Fibroblast of skin of left quadriceps (primary cell): ENCODE measurements around the gene KRTAP10-3.

Experiments
- DNase-seq, 2 experiments: peaks; one replicate each; pipeline ENCODE4 v3.0.0-alpha.2; 2013; ENCODE audit warnings: low read depth in 2 of 2

The KRTAP10-3 gene

DNA sequence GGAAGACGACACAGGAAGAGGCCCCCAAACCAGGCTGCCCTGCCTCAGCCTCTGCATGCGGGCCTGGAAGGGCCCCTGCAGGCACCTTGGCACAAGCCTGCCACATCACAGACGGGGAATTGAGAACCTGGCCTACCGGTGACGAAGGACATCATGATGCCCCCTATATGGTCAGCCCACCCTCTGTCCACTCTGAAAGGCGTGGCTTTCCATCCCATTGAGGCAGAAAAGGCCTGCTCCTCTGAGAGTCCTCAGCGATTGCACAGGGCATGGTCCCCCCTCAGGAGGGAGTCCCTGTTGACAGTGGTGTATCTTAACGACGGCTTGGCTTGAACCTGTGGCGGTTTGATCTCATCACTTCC, 30.0 kb downstream of the KRTAP10-3 start:
- no peak for DNase-seq

DNA sequence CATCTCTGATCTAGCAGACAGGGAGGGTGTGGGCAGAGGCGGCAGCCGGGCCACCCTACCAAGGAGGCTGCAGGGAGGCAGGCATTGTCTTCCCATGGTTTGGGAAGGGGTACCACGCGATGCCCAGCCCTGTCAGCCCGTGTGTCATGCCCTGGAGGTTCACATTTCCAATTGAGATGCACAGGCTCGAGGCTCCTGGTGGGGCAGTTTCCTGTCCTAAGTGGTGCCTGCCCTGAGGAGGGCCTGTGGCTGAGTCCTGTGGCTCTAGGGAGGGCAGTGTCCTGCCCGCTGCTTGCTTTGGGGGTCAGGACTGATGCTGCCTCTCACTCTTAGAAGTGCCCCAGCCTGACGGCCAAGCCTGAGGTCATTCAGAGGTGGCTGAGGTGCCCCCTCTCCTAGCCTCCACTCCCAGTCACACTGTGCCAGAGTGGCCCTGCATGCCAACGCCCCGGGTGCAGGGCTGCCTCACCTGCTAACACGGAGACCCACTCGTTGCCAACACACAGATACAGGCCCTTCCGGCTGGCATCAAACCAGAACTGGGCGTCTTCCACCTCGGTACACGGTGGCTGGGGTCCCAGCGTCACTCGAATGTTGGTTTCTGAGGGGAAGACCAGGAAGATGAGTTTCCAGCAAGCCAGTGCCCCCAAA, 30.5 kb downstream of the KRTAP10-3 start:
- no peak for DNase-seq

GRCh38 chr21:44527156-44527982, 31.2 kb downstream of the KRTAP10-3 start:
- DNase-seq: no peak

- no peak for DNase-seq
These were observed 32.2 kb downstream of the KRTAP10-3 start for GRCh38 chr21:44526096-44526997.

DNA sequence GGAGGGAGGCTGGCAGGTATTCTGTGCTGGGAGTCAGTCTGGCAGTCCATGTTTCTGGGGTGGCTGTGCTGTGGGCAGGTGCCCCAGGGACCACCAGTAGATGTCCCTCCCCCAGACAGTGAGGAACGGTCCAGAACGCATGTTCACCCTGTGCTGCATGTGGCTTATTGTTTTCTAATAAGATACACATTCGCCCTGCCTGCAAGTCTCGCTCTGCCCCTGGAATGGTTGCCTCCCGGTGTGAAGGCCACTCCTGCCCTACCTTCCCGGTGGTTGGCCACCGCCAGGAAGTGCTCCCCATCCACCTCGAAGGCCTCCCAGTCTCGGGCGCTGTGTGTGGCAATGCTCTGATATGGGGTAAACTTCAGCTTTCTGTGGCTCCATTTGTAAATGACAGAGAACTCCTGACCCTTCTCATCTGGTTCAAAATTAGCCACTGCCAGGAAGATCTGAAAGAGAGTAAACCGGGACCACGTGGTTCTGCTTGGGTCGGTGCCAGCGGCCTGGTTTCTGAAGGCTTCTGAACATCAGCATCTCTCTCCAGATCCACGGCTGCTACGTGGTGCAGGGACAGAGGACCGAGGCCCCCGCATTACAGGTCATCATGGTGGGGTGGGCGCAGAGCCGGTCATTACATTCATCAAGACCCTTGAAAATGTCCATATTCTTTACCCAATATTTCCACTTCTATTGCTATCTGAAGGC, 33.1 kb downstream of the KRTAP10-3 start:
- DNase-seq: no peak

- DNase-seq: no peak
These were observed 33.9 kb downstream of the KRTAP10-3 start for GRCh38 chr21:44524414-44525371.

- no peak for DNase-seq
These were observed 34.8 kb downstream of the KRTAP10-3 start for GRCh38 chr21:44523567-44524413.

DNA sequence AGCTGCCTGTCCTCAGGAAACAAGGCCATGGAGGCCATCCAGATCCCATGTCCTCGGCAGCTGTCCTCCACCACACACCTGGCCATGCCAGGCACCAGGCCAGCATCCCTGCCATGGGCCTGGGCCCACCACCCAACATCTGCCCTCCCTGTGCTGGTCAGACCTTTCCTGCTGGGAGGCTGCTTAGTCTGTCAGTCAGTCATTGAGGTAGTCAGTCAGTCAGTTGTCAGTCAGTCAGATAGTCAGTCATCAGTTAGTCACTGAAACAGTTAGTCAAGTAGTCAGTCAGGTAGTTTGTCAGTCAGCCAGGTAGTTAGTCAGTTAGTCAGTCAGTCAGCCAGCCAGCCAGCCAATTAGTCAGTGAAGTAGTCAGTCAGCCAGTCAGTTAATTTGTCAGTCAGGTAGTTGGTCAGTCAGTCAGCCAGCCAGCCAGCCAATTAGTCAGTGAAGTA, 35.8 kb downstream of the KRTAP10-3 start:
- no peak for DNase-seq

DNA sequence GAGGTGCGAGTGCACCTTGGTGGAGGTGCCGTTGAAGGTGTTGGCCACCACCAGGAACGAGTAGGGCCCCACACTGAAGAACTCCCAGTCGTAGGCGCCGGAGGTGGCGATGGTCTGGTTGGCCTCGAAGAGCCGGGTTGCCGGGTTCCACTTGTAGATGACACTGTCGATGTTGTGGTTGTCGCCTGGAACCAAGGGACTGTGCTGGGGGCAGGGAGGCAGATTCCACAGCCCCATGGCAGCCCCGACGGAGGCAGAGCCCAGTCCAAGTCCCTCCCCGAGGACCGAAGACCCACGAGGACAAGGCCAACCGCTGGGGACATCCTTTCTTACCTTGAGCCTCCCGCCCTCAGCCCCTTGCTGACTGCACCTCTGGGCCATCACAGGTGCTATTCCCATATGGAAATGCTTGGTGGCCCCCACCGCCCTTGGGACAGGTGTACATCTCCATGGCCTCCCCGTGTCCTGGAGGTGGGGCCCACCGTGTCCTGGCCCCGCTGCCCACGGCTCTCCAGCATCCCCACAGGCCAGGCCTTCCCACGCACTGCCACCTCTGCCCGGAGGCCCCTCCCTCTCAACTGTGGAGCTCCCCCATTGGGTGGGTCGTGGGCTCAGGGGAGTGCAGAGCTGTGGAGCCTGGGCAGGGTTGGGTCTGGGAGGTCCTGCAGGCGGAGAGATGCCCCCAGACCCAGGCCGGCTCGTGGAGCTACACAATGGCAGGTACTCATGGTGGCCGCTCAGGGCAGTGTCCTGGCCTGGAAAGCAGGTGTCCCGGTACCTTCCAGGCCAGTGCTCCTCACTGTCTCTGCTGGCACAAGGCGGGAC, 36.5 kb downstream of the KRTAP10-3 start:
- DNase-seq: no peak

- DNase-seq: no peak
These were observed 37.2 kb downstream of the KRTAP10-3 start for GRCh38 chr21:44521301-44521927.

- no peak for DNase-seq
These were observed 38.0 kb downstream of the KRTAP10-3 start for GRCh38 chr21:44520326-44521300.

DNA sequence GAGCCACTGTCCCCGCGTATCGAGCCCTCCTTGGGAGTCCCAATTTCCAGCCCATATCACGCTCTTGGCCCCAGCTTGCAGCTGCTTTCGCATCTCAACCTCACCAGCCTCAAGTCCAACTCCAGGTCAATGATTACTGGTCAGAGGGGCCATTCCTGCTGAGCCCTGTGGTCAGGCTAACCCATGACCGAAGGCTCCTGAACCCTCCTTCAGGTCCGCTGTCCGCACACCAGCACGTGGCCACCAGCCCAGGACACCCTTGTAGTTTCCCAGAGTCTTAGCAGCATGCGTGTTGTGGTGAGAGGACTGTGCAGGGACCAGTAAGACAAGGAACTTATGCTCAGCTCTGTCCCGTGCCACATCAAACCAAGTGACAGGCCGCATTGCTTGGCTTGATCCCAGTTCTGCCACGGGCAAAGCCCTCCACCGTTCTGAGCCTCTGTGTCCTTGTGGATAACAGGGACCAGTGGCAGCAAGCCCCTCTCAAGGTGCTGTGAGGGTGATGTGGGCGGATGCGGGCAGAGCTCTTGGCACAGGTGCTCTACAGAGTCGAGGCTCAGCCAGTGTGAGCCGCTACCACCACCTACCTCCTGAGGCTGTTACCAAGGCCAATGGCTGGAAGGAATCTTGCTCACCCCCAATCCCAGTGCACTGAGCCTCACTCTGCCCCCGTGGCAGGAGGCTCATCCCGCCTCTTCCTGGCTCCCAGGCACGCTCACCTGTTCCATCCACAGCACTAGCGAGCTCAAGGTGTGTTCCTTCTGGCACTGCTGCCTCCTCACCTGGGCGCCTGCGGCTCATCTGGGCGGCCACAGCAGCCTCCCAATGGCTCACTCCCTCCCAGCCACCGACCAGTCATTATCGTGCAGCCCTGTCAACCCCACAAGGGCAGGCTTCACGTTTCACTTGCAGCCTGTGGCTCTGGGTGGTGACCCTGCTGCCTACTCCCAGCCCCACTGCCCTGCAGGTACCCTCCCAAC, 39.0 kb downstream of the KRTAP10-3 start:
- DNase-seq: no peak

DNA sequence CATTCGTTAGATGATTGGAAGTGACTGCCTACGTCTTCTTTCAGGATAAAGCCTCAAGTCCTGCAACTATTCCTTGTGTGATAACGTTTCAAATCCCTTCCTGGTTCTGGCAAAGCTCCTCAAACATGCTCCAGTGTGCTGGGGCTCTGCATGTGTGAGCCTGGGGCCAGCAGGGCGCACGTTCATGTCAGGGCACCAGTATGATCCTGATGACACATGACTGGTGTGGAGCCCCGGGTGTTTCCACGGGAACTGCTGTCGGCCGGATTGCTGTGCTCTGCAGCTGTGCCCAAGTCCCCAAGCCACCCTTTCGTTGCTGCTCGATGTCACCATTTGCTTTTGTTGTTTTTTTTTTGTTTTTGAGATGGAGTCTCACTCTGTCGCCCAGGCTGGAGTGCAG, 39.9 kb downstream of the KRTAP10-3 start:
- no peak for DNase-seq

DNA sequence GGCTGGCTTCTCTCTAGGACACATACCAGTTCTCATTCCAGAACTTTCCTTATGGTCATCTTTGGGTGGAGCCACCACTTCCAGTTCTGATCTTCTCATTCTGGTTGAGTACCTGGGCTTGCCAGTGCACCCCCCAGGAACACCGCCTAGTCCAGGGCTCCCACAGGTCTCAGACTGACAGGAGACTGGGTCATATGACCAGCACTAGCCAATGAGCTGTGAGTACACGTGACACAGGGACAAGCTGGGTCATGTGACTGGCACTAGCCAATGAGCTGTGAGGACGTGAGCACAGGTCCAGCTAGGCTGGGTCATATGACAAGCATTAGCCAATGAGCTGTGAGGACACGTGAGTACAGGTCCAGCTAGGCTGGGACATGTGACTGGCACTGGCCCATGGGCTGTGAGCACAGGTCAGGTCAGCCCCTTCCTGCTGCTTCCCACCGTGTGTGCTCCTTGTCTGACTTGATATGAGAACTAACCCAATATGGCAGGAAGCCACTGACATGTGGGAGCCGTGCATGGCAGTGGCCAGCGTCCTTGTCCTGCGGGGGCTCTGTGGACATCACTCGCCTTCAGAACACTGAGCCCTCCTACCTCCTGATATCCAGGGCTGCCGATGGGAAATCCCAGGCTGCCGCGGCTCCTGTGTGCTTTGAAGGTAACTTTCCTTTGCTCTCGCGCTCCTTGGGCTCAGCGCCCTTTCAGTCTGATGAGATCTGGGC, 41.3 kb downstream of the KRTAP10-3 start:
- no peak for DNase-seq

- DNase-seq: no peak
These were observed 41.8 kb downstream of the KRTAP10-3 start for GRCh38 chr21:44516828-44517174.
